HG03064 (cell line): Measurements from ENCODE around the gene RASSF8.
"Not testable (repeated sequence)": the region's sequence is repeated elsewhere in the genome, so short reads cannot be mapped to it uniquely, and the experiment has no call there.

ENCODE experiments used
- ATAC-seq: cut with Tn5 transposase; IDR thresholded peaks from one replicate; pipeline ENCODE4 v1.9.1; 2021; ENCODE audit warnings: low read depth; ENCODE audit not compliant: unreplicated experiment

The RASSF8 gene

DNA sequence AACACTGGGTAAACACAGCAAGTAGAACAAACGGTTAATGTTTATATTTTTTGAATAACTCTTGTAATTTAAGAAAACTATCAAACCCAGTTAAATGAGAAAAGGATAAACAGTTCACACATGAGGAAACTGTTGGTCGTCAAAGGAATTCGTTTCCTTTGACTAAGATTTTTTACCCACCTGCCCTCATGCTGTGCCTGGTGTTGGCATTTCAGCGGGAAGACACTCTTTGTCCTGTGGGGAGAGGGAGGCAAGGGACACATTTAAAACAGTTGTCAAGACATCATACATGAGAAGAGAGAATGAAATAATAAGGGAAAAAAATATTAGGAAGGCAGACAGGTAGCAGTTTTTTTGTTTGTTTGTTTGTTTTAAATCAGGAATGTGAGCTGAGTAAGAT, 95.9 kb downstream of the RASSF8 start:
- ATAC-seq, result no peak

GRCh38 chr12:26055087-26055486, 96.6 kb downstream of the RASSF8 start:
- ATAC-seq, result no peak

DNA sequence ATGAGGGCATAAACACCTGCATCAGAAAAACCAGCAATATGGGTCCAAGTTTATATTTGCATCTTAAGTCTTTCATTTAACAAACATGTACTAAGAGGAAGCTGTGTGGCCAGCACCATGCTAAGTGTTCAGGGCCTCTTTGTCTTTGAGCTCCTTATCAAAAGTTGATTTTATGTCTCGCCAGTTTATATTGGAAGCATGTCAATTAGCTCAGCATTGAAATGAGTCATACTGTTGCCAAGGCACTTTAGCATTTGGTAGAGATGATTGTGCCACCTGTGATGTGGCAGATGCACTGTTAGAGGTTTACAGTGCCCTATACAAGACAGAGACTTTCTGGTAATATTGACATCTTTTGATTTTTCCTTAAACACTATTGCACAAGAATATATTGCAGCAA, 97.9 kb downstream of the RASSF8 start:
- ATAC-seq, result no peak

DNA sequence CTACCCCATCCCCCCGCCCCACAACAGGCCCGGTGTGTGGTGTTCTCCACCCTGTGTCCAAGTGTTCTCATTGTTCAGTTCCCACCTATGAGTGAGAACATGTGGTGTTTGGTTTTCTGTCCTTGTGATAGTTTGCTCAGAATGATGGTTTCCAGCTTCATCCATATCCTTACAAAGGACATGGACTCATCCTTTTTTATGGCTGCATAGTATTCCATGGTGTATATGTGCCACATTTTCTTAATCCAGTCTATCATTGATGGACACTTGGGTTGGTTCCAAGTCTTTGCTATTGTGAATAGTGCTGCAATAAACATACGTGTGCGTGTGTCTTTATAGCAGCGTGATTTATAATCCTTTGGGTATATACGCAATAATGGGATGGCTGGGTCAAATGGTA, 98.8 kb downstream of the RASSF8 start:
- not testable (repeated sequence) for ATAC-seq

DNA sequence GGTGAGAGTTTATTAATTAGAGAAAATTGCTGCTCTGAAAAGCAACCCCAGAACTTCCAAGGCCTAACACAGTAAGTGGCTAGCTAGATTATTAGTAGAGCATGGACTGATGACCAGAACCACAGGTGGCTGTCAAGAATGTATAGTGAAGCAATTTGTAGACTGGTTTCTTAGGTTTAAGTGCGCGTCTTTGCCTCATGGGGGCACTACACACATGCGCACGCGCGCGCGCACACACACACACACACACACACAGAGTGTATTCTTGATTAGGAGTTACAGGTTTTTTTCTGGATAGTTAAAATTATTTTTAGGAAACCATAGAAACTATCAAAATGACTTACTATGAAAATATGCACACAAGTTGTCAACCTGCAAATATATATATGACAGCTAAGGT, 99.8 kb downstream of the RASSF8 start:
- no peak for ATAC-seq

DNA sequence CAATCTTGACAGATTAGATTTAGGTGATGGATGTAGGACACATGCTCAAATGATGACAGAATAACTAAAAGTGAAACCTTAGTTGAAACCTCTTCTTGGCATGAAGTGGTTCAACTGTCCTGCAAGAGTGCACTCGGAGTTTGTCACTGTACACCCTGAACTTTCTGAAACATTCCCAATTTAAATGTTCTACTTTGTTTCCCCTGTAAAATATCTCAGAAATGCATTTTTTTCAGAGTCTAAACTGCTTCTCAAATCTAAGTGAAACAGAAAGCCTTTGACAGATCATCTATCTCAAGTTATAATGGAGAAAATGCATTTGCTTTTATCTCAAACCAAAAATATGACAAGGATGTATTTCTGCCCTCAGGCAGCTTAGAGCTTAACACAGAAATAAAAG, 100.3 kb downstream of the RASSF8 start:
- ATAC-seq, result no peak

- ATAC-seq, result no peak
Observed at GRCh38 chr12:26062006-26062405, 103.5 kb downstream of the RASSF8 start.

DNA sequence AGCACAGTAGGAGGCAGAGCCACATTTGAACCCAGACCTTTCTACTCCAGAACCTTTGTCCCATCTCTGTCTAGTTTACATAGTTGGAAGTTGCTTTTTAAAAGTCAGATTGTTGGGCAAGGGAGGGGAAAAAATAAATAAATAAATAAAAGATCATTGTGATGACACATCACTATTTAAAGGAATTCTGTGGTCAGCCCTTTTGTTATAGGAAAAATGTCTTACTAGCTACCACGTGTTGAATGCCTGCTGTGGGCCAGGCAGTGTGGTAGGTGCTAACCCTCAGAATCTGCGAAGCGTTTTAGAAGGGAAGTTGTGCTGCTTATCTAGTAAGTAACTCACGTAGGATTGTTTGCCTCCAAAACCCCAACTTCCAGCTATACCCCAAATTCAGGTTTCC, 104.1 kb downstream of the RASSF8 start:
- no peak for ATAC-seq

GRCh38 chr12:26065451-26065850, 107.0 kb downstream of the RASSF8 start:
- no peak for ATAC-seq

GRCh38 chr12:26068503-26068902, 110.0 kb downstream of the RASSF8 start:
- no peak for ATAC-seq

- no peak for ATAC-seq
Observed at GRCh38 chr12:26069796-26070195, 111.3 kb downstream of the RASSF8 start.

GRCh38 chr12:26077915-26078702, 119.6 kb downstream of the RASSF8 start:
- no peak for ATAC-seq

GRCh38 chr12:26080911-26081310, 122.4 kb downstream of the RASSF8 start:
- no peak for ATAC-seq

GRCh38 chr12:26086936-26087335, 128.5 kb downstream of the RASSF8 start:
- no peak for ATAC-seq

DNA sequence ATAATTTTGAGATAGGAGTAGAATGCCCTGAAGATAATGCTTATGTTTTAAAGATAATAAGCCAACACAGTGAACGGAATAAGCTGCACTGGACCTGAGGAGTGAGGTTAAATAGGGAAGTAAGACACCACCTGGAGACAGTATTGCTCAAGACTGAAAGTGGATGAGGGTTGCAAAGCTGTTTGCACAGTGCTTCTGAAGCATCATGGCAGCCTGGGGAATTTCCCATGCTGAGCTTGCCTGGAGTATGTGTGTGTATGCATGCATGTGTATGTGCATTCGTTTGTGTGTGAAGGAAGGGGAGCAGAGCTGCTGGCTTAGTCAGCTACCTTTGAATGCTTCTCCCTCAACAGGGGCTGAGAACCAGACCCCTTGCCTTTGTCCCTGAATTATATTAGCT, 130.5 kb downstream of the RASSF8 start:
- peak; percentile 59 for ATAC-seq

DNA sequence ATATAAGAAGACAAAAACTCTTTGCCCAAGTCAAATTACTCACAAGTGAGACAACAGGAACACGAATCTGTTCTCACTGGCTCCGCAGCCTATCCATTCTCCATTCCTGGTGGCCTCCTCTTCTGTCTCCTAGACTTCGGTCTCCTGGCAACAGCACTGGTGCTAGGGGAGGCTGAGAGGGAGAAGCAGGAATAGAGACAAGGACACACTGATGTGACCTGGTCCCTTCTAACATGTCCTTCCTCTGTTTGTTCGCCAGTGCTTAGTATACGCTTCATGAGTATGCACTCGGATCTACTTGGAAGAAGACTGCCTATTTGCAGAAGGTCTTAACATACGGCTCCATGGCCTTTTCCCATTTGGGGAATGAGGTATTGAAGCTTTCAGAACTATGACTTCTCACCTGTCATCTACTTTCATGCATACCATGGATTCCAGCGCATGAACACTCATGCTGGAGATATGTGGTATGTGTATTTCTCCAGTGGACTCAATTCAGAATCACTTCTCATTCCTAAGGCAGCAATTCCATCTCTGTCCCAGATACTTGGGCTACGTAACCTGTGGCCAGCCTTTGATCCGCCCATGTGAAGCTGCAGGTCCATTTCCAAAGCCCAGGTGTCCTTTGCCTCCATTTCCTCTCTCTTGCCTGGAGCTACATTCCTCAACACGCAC, 132.5 kb downstream of the RASSF8 start:
- ATAC-seq, result no peak

- no peak for ATAC-seq
Observed at GRCh38 chr12:26091822-26092221, 133.3 kb downstream of the RASSF8 start.

- no peak for ATAC-seq
Observed at GRCh38 chr12:26092346-26093105, 134.0 kb downstream of the RASSF8 start.

DNA sequence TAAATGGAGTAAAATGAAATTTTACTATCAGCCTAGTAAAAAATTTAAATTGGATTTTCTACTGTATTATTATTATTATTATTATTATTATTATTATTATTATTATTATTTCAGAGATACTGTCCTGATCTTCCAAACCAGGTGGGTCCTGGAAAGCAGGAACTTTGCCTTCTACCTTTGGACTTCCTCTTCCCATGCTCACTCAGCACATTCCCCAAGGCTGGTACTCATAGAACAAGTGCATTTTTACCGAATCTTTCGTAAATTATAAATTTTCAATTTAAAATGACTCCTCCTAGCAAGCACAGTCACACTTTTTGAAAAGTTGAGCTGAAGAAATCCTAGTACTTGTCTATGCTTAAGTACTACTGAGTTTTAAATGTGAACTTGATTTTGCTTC, 136.7 kb downstream of the RASSF8 start:
- no peak for ATAC-seq

- no peak for ATAC-seq
Observed at GRCh38 chr12:26096036-26096435, 137.6 kb downstream of the RASSF8 start.

DNA sequence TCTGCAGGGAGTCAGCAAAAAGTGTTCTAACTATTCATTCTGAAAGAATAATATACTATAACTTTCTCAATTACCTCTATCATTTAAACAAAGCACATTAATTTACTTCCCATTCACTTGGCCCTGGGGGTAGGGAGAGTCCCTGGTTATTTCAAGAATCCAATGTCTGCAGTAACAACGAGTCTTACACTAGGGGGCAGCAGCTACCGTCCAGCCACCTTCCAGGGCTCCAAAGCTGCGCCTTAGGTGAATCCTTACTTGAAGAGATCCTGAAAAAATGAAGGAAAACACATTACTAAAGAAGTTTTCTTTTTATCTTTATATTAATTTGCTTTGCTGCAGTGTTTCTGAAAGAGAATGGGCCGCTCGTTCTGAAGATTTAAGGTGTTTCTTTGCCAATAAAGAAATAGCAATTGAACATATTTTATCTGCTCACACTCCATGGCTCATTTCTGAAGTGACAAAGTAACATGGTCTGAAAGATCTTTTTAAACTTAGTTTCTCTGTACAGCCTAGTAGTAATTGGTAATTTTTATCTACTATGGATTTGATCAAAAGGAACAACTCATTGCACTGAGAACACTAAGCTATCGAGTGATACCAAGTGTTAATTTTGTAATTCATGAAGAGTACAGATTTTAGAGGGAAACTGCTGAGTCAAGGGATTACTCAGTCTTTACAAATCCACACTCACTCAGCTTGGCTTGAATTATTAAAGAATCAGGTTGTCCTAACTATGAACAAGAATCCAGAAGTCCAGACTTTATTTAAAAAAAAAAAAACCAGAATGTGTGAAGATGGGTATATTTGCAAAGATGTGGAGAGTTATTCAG, 138.8 kb downstream of the RASSF8 start:
- ATAC-seq, result no peak
